Activated T-helper 1 cell treated with Interleukin-2 at 50 U/mL for 16 hours (primary cell): ENCODE measurements around the gene MAP1S.
"Not testable (repeated sequence)": the region's sequence is repeated elsewhere in the genome, so short reads cannot be mapped to it uniquely, and the experiment has no call there.

Experiments
- DNase-seq: peaks from one replicate; pipeline ENCODE4 v3.0.0-alpha.2; 2020; ENCODE audit warnings: low read depth

The MAP1S gene

GRCh38 chr19:17762505-17763229 is 43.4 kb downstream of the MAP1S start:
- no peak for DNase-seq

GRCh38 chr19:17764348-17764747 is 45.1 kb downstream of the MAP1S start:
- no peak for DNase-seq

- no peak for DNase-seq
Observed at GRCh38 chr19:17765069-17765618, 45.9 kb downstream of the MAP1S start.

- no peak for DNase-seq
Observed at GRCh38 chr19:17766543-17767131, 47.4 kb downstream of the MAP1S start.

GRCh38 chr19:17767559-17767958 is 48.3 kb downstream of the MAP1S start:
- DNase-seq = no peak

- no peak for DNase-seq
Observed at GRCh38 chr19:17770613-17771012, 51.3 kb downstream of the MAP1S start.

- no peak for DNase-seq
Observed at GRCh38 chr19:17772172-17772571, 52.9 kb downstream of the MAP1S start.

- DNase-seq = no peak
Observed at GRCh38 chr19:17775245-17775927, 56.1 kb downstream of the MAP1S start.

GRCh38 chr19:17775991-17776803 is 56.9 kb downstream of the MAP1S start:
- no peak for DNase-seq

GRCh38 chr19:17777840-17778239 is 58.6 kb downstream of the MAP1S start:
- DNase-seq = not testable (repeated sequence)

GRCh38 chr19:17778251-17778967 is 59.1 kb downstream of the MAP1S start:
- no peak for DNase-seq

GRCh38 chr19:17778968-17779929 is 60.0 kb downstream of the MAP1S start:
- DNase-seq = no peak

GRCh38 chr19:17780781-17781180 is 61.5 kb downstream of the MAP1S start:
- DNase-seq = no peak

GRCh38 chr19:17783721-17784120 is 64.4 kb downstream of the MAP1S start:
- DNase-seq = not testable (repeated sequence)
